Gastrocnemius medialis (tissue), 4 donors: Measurements from ENCODE around the gene TMEM131L.

Source experiments
- CTCF ChIP-seq, 5 experiments: fragments of 450-650 bp in 3 of 5; fragments of 200-600 bp in 2 of 5; sonication (generic) in 2 of 5; IDR thresholded peaks in 4 of 5; conservative IDR thresholded peaks in 1 of 5; 1 replicate in 4 of 5; 2 replicates in 1 of 5; pipeline ENCODE4 v1.5.1; 2016 to 2019; ENCODE audit warnings: antibody characterized with exemption in 5 of 5, mild to moderate bottlenecking in 3 of 5, moderate library complexity in 3 of 5
- POLR2A ChIP-seq, 2 donors: fragments of 450-650 bp; IDR thresholded peaks; one replicate each; pipeline ENCODE4 v1.6.1; 2017; ENCODE audit warnings: antibody characterized with exemption in 2 of 2, mild to moderate bottlenecking in 2 of 2, moderate library complexity in 2 of 2

- TF ChIP-seq POLR2A (IDR thresholded peaks at IDR 0.05) = no peak
- TF ChIP-seq CTCF (IDR thresholded peaks at IDR 0.05 in 4 of 5, conservative IDR thresholded peaks at IDR 0.05 in 1 of 5) = no peak
Measured at GRCh38 chr4:153589703-153590595, 123.8 kb downstream of the TMEM131L start.
